Pons (tissue), 1 donor: ENCODE results near the gene CNOT1.
"Not testable (repeated sequence)": the region's sequence is repeated elsewhere in the genome, so short reads cannot be mapped to it uniquely, and the experiment has no call there.

Experiments used
- DNase-seq: peaks from one replicate; pipeline ENCODE4 v3.0.0-alpha.2; 2016; ENCODE audit warnings: low spot score

The CNOT1 gene

GRCh38 chr16:58629733-58630640 is at the start of gene CNOT1:
Gene CNOT1, minus strand, starts transcription at chr16:58629826. Its CDS starts 30,489 bp downstream, at chr16:58599337.
- DNase-seq = peak; percentile 99

- peak; percentile 71 for DNase-seq
These were observed 49.1 kb upstream of the CNOT1 start for GRCh38 chr16:58678716-58679115.

GRCh38 chr16:58678269-58678668 is 48.6 kb upstream of the CNOT1 start:
- no peak for DNase-seq

GRCh38 chr16:58670946-58671583 is 41.4 kb upstream of the CNOT1 start:
- no peak for DNase-seq

- no peak for DNase-seq
These were observed 40.6 kb upstream of the CNOT1 start for GRCh38 chr16:58670177-58670576.

- DNase-seq = no peak
These were observed 35.6 kb upstream of the CNOT1 start for GRCh38 chr16:58665200-58665599.

GRCh38 chr16:58661199-58661830 is 31.7 kb upstream of the CNOT1 start:
- DNase-seq = peak; percentile 90

DNA sequence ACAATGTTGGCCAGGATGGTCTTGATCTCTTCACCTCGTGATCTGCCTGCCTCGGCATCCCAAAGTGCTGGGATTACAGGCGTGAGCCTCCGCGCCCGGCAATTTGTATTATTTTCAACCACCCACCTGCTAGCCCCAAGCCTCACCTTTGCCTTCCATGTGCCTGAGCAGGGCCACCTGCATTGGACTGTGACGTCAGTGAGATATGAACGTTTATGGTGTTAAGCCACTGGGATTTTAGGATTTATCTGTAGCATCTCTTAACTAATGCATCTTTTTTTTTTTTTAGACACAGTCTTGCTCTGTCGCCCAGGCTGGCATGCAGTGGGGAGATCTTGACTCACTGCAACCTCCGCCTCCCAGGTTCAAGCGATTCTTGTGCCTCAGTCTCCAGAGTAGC is 30.3 kb upstream of the CNOT1 start:
- not testable (repeated sequence) for DNase-seq

GRCh38 chr16:58658796-58659211 is 29.2 kb upstream of the CNOT1 start:
- no peak for DNase-seq

GRCh38 chr16:58656899-58657298 is 27.3 kb upstream of the CNOT1 start:
- DNase-seq = no peak

- DNase-seq = no peak
These were observed 25.6 kb upstream of the CNOT1 start for GRCh38 chr16:58655215-58655596.

DNA sequence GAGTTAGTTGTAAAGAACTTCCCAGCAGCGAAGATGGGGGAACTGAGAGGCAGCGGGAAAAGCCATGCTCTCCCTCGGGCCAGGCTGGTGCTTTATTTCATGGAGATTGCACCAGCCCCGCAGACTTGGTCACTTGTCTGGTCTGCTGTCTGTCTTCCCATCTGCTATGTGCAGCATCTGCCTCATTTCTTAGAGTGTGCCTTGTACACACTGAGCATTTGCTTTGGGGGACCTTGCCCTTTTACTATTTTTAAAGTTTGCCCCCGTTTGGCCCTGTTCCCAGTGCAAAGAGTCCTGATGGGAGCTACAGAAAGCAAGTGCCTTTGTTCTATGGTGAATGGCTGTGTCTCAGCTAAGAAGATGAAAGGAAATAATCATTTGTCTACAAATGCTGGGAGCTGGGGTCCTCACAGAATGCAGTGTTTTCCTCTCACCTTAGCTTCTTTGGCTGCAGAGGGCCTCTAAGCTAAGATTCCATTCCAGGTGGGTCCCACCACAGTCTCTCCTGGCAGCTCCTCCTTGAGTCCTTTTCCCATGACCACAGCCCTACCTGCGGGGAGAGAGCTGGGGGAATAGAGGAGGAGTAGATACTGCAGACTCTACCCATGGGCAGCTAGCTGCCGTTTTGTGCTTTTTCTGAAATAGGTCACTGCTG is 25.1 kb upstream of the CNOT1 start:
- DNase-seq = no peak

GRCh38 chr16:58652741-58653140 is 23.1 kb upstream of the CNOT1 start:
- DNase-seq = no peak

DNA sequence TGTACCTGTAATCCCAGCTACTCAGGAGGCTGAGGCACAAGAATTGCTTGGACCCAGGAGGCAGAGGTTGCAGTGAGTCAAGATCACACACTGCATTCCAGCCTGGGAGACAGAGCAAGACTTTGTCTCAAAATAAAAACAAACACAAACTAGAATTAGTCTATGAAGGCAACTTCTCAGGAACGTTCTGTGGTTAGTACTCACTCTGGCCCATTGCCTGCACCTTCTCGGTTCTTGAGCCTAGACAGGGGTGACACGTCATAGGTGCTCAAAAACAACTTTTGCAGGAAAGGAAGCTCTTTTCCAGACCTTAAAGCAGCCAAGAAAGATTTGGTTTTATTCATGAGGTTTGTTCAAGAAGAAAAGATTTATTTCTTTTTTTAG is 22.3 kb upstream of the CNOT1 start:
- no peak for DNase-seq

DNA sequence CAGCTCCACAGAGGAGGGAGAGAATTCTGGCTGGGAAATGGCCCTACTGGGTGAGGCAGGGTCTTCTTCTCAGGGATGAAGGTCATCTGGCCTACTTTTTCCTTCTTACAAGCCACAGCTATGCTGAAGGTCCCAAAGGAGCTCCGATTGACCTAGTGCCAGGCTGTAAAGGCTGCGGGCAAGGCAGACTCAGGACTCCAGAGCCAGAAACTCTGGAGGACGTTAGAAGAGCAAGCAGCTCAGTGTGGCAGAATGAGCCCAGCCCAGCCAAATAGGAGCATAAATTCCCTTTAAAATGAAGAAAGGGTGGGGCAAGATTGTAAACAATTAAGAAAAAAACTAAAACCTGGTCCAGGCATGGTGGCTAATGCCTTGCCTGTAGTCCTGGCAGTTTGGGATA is 20.1 kb upstream of the CNOT1 start:
- DNase-seq = no peak

- no peak for DNase-seq
These were observed 17.5 kb upstream of the CNOT1 start for GRCh38 chr16:58647107-58647506.

DNA sequence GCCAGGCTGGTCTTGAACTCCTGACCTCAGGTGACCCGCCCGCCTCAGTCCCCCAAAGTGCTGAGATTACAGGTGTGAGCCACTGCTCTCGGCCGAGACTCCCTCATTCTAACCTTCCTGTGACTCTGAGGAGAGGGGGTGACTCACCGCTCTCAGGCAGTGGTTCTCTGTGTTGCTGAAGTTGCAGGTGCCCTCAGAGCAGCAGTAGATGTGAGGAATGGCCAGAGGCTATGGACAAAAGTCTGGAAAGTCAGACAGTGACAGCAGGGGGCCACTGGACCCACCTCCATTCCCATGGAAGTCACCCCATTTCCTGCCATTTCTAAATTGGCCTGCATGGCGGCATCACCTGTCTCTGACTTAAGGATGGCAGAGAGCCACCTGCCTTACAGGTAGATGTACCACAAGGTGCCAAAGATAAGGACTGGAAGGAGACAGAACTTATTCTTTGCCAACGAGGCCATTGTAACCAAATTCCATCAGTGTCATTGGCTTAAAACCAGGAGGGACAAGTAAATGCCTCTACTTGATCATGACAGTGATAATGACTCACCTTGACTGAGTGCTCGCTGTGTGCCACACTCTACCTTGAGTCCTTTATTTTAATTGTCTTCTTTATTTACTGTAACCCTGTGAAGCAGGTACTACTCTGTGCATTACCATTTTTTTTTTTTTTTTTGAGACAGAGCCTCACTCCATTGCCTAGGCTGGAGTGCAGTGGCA is 15.3 kb upstream of the CNOT1 start:
- DNase-seq = no peak

- DNase-seq = no peak
These were observed 14.5 kb upstream of the CNOT1 start for GRCh38 chr16:58644108-58644507.

- DNase-seq = no peak
These were observed 11.3 kb upstream of the CNOT1 start for GRCh38 chr16:58640949-58641348.

DNA sequence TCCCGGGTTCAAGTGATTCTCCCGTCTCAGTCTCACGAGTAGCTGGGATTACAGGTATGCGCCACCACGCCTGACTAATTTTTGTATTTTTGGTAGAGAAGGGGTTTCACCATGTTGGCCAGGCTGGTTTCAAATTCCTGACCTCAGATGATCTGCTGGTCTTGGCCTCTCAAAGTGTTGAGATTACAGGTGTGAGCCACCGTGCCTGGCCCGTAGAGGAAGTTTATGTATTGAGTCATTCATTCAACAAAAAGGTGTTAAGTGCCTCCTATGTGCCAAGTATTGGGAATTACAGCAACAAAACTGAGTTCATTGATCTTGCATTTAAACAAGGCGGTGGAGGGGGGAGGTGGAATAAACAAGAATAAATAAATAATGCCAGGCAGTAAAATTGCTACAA is 10.2 kb upstream of the CNOT1 start:
- no peak for DNase-seq

DNA sequence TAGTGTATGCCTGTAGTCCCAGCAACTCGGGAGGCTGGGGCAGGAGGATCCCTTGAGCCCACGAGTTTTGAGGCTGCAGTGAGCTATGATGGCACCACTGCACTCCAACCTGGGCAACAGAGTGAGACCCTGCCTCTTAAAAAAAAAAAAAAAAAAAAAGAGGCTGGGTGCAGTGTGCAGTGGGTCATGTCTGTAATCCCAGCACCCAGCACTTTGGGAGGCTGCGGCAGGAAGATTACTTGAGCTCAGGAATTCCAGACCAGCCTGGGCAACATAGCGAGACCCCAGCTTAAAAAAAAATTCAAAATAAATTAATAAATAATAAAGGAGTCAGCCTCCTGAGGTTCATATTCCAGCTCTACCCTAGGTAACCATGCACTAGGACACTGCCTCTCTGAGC is 9.6 kb upstream of the CNOT1 start:
- no peak for DNase-seq
